Suprapubic skin (tissue), 4 donors: ENCODE results near the gene AASDH. TPM values are rescaled to one million over a fixed set of nuclear protein-coding genes. Genes with fewer than 3 reads are reported as not detected.

Source experiments
- DNase-seq, 2 donors: peaks; one replicate each; pipeline ENCODE4 v3.0.0-alpha.2; 2019; ENCODE audit warnings: low spot score in 2 of 2
- H3K27ac ChIP-seq: fragments of 200-600 bp; sonication (generic); one replicate; pipeline ENCODE4 v1.5.1; 2019
- H3K27me3 ChIP-seq: fragments of 200-600 bp; sonication (generic); one replicate; pipeline ENCODE4 v1.5.1; 2019
- H3K36me3 ChIP-seq: fragments of 200-600 bp; sonication (generic); one replicate; pipeline ENCODE4 v1.5.1; 2019
- H3K4me1 ChIP-seq: fragments of 200-600 bp; sonication (generic); one replicate; pipeline ENCODE4 v1.5.1; 2019
- H3K4me3 ChIP-seq: fragments of 200-600 bp; sonication (generic); one replicate; pipeline ENCODE4 v1.5.1; 2019; ENCODE audit warnings: mild to moderate bottlenecking
- H3K9me3 ChIP-seq: fragments of 200-600 bp; sonication (generic); one replicate; pipeline ENCODE4 v1.5.1; 2019
- CTCF ChIP-seq, 2 donors: fragments of 200-600 bp in 1 of 2; fragments of 450-650 bp in 1 of 2; sonication (generic) in 1 of 2; IDR thresholded peaks; one replicate each; pipeline ENCODE4 v1.5.1; 2016 to 2019; ENCODE audit warnings: antibody characterized with exemption in 2 of 2, mild to moderate bottlenecking in 1 of 2, moderate library complexity in 1 of 2
- EP300 ChIP-seq: sonication (generic); formaldehyde crosslinking; IDR thresholded peaks from one replicate; pipeline ENCODE4 v1.6.1; 2017; ENCODE audit warnings: antibody characterized with exemption
- POLR2A ChIP-seq, 2 donors: fragments of 450-650 bp; IDR thresholded peaks; one replicate each; pipeline ENCODE4 v1.6.1; 2017; ENCODE audit warnings: antibody characterized with exemption in 2 of 2, mild to moderate bottlenecking in 2 of 2, moderate library complexity in 2 of 2
- POLR2AphosphoS5 ChIP-seq, 3 donors: sonication (generic); formaldehyde crosslinking; IDR thresholded peaks; one replicate each; pipeline ENCODE4 v1.6.1; 2017; ENCODE audit warnings: antibody characterized with exemption in 3 of 3
- WGBS: methylation state at CpG from one replicate; pipeline ENCODE4 v1.1.5; 2018; 5-methylcytosine and 5-hydroxymethylcytosine counted together
- total RNA-seq, 4 donors: library from RNA; depleted of rRNA; stranded (reverse); fragments of >200 nt; gene quantifications; one replicate each; pipeline ENCODE4 v1.1.0, GENCODE V29; 2016

The AASDH gene
- total RNA-seq, 4 donors from 2014 or later: 10.7 to 14.6 (median 12.0) TPM

- no peaks in the 10 kb centered on the region for H3K4me1 ChIP-seq
- 84% methylated on average over 4 of the region's 8 CpGs for WGBS
- H3K4me3 ChIP-seq: no peak overlapping the region
- TF ChIP-seq CTCF (IDR thresholded peaks at IDR 0.05) (no peak), POLR2A (IDR thresholded peaks at IDR 0.05) (no peak), POLR2AphosphoS5 (IDR thresholded peaks at IDR 0.05) (no peak), EP300 (no peak)
- H3K9me3 ChIP-seq: no peaks in the 10 kb centered on the region
- H3K27ac ChIP-seq: no peak overlapping the region
- no peaks in the 10 kb centered on the region for H3K36me3 ChIP-seq
- H3K27me3 ChIP-seq: no peaks in the 10 kb centered on the region
- no peak for DNase-seq
These were observed 63.2 kb downstream of the AASDH start for GRCh38 chr4:56324011-56324610.

GRCh38 chr4:56323327-56323726 is 64.0 kb downstream of the AASDH start:
- H3K4me3 ChIP-seq: no peak overlapping the region
- DNase-seq: no peak
- H3K27me3 ChIP-seq: no peaks in the 10 kb centered on the region
- 84% methylated on average over 10 of the region's 10 CpGs for WGBS
- no peaks in the 10 kb centered on the region for H3K36me3 ChIP-seq
- no peaks in the 10 kb centered on the region for H3K9me3 ChIP-seq
- no peak overlapping the region for H3K27ac ChIP-seq
- no peaks in the 10 kb centered on the region for H3K4me1 ChIP-seq
- no peak for TF ChIP-seq EP300
- TF ChIP-seq POLR2AphosphoS5 (IDR thresholded peaks at IDR 0.05): no peak
- no peak for TF ChIP-seq POLR2A (IDR thresholded peaks at IDR 0.05)

GRCh38 chr4:56321251-56321650 is 66.0 kb downstream of the AASDH start:
- Histone ChIP-seq H3K4me3 (no peak overlapping the region), H3K36me3 (no peaks in the 10 kb centered on the region), H3K4me1 (no peaks in the 10 kb centered on the region), H3K9me3 (no peaks in the 10 kb centered on the region), H3K27me3 (no peaks in the 10 kb centered on the region), H3K27ac (no peak overlapping the region)
- WGBS: 96% methylated on average over 1 of the region's 1 CpG
- TF ChIP-seq POLR2A (IDR thresholded peaks at IDR 0.05) (no peak), POLR2AphosphoS5 (IDR thresholded peaks at IDR 0.05) (no peak), CTCF (IDR thresholded peaks at IDR 0.05) (no peak), EP300 (no peak)
- no peak for DNase-seq

GRCh38 chr4:56320293-56320692 is 67.0 kb downstream of the AASDH start:
- Histone ChIP-seq H3K27me3 (no peaks in the 10 kb centered on the region), H3K27ac (no peak overlapping the region), H3K4me3 (no peak overlapping the region), H3K4me1 (no peaks in the 10 kb centered on the region), H3K36me3 (no peaks in the 10 kb centered on the region), H3K9me3 (no peaks in the 10 kb centered on the region)
- 95% methylated on average over 5 of the region's 5 CpGs for WGBS
- TF ChIP-seq CTCF (IDR thresholded peaks at IDR 0.05): no peak
- TF ChIP-seq POLR2A (IDR thresholded peaks at IDR 0.05): no peak
- no peak for TF ChIP-seq POLR2AphosphoS5 (IDR thresholded peaks at IDR 0.05)
- no peak for TF ChIP-seq EP300
- DNase-seq: no peak

- no peak overlapping the region for H3K4me3 ChIP-seq
- no peaks in the 10 kb centered on the region for H3K9me3 ChIP-seq
- WGBS: 96% methylated on average over 1 of the region's 1 CpG
- no peaks in the 10 kb centered on the region for H3K4me1 ChIP-seq
- no peak for DNase-seq
- no peaks in the 10 kb centered on the region for H3K36me3 ChIP-seq
- no peak for TF ChIP-seq POLR2AphosphoS5 (IDR thresholded peaks at IDR 0.05)
- no peak for TF ChIP-seq EP300
- TF ChIP-seq POLR2A (IDR thresholded peaks at IDR 0.05): no peak
- TF ChIP-seq CTCF (IDR thresholded peaks at IDR 0.05): no peak
- no peak overlapping the region for H3K27ac ChIP-seq
- H3K27me3 ChIP-seq: no peaks in the 10 kb centered on the region
These were observed 68.7 kb downstream of the AASDH start for GRCh38 chr4:56318555-56318954.

GRCh38 chr4:56317749-56318148 is 69.5 kb downstream of the AASDH start:
- no peaks in the 10 kb centered on the region for H3K27me3 ChIP-seq
- no peaks in the 10 kb centered on the region for H3K9me3 ChIP-seq
- no peak for DNase-seq
- H3K36me3 ChIP-seq: no peaks in the 10 kb centered on the region
- H3K4me1 ChIP-seq: no peaks in the 10 kb centered on the region
- no peak overlapping the region for H3K27ac ChIP-seq
- H3K4me3 ChIP-seq: no peak overlapping the region
- TF ChIP-seq EP300 (no peak), CTCF (IDR thresholded peaks at IDR 0.05) (no peak), POLR2AphosphoS5 (IDR thresholded peaks at IDR 0.05) (no peak), POLR2A (IDR thresholded peaks at IDR 0.05) (no peak)
